Fibroblast of skin of scalp (primary cell): ENCODE measurements around the gene GATD1.

Experiments
- DNase-seq: peaks from one replicate; pipeline ENCODE4 v3.0.0-alpha.2; 2013

Gene GATD1

DNA sequence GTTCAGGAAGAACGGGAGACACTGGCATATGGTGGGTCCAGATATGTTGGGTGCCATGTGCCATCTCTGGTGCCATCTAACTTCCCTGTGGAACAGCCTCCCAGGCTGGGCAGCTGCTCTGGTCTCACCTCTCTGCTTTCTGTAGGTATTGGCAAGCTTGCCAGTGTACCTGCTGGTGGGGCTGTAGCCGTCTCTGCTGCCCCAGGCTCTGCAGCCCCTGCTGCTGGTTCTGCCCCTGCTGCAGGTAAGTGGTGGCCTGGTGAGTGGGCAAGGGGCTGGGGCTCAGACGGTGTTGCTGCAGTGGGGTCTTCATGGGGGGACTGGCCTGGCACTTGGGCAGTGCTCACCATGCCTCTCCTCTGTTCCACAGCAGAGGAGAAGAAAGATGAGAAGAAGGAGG is 35.1 kb upstream of the GATD1 start:
- DNase-seq, result no peak

DNA sequence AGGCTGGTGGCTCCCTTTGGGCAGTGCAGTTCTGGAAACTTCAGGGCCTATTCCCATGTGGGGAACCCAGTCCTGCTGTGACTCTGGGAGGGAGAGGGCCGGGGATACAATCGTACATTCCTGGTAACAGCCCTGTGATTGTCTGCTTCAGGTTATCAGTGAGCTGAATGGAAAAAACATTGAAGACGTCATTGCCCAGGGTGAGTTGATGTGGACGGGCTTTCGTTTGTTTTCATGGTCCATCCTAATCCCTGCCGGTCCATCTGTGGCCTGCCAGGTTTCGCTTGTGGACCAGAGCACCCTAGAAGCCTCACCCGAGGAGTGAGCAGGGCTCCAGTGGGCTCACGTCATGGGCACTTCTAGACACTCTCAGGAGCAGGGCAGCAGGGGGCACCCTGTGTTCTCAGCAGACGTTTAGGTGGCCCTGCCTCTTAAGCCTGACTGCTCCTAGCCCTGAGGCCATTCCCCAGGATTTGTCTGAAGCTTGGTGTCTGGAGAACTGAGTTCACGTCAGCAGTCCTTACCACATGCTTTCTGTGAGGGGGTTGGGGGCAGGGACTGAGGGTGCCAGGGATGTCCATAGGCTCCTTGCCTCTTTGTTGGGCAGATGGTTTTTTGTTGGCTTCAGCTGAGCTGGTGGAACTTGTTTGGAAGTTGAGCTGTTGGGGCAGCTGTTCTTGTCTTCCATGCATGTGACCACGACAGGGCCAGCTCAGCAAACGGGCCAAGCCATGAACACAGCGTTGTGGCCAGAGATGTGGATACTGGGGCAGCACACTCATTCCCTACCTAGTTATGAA is 34.4 kb upstream of the GATD1 start:
- DNase-seq, result no peak

DNA sequence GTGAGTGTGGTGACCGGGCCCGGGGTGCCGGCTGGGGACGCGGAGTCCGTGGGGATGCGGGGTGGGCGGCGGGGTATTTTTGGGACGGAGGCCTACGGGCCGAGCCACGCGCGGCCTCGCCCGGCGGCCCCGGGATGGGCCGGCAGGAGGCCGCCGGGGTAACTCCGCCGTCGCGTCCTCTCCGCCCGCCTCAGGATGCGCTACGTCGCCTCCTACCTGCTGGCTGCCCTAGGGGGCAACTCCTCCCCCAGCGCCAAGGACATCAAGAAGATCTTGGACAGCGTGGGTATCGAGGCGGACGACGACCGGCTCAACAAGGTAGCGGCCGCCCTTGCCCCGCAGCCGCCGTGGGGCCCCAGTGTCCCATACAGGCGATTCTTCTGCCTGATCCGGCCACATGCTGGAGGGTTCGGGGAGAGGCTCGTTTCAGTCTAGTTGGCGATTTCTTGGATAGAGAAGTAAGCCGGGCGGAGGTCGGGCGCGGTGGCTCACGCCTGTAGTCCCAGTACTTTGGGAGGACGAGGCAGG is 32.8 kb upstream of the GATD1 start:
- DNase-seq, result no peak

DNA sequence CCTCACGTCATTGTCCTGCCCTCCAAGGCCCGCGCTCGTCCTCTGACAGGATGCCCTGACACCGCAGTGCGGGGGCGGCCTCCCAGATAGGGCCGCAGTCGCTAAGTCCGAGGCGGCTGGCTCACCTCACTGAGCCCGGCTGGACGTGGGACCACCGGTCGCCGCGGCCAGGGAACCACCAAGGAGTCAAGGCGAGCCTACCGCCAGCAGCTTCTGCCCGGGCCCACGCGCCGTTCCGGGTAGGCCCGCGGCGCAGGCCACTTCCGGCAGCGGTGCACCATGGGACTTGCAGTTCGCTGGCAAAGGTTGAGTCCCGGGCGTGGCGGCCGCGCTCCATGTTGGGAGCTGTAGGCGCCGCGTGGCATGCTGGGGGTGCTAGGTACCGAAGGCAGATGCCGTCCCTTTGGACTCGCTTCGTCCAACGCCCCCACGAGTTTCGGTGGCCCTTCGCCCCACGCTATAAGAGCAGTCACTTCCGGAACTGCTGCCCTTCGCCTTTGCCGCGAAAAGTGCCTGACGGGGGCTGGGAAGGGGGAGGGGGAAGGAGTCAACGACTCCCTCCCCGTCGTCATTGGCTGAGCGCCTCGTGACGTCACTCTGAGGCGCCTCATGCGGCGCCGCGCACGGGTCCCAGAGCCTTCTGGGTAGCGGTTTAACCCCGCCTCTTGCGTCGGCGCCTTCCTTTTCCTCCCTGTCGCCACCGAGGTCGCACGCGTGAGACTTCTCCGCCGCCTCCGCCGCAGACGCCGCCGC is 32.2 kb upstream of the GATD1 start, which contains the start of gene RPLP2:
Gene RPLP2 (plus strand): TSS at position 681 of the 753 bp plus-strand sequence. CDS start 268 bp downstream, outside the sequence.
- DNase-seq, result peak; percentile 98

DNA sequence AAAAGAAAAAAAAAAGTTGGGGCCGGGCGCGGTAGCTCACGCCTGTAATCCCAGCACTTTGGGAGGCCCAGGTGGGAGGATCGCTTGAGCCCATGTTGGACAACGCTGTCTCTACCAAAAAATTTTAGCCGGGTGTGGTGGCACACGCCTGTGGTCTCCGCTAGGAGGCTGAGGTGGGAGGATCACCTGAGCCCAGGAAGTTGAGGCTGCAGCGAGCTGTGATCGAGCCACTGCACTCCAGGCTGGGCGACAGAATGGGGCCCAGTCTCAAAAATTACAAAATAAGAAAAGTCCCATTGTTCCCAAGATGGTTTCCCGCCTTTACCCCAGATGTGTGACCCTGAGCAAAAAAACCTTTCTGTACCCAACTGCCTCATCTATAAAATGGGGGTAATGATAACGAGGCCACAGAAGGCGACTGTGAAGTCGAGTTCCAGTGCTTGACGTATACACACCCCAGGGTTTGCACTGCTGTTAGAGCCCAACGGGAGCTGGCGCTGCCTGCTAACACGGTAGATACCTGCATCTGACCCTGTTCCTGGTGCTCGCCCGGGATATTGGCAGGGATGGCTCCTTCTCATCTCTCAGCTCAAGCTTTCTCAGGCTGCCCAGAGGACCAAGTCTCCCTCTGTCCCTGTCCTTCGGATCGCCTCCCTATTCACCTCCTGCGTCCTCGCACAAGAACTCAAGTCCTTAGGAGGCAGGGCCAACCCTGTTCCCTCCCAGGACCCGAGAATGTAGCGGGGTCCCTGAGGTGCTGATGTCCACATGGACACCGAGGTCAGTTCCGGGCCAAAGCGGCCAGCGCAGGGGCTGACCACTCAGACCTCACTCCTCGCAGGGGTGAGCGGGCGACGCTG is 31.4 kb upstream of the GATD1 start:
- no peak for DNase-seq

DNA sequence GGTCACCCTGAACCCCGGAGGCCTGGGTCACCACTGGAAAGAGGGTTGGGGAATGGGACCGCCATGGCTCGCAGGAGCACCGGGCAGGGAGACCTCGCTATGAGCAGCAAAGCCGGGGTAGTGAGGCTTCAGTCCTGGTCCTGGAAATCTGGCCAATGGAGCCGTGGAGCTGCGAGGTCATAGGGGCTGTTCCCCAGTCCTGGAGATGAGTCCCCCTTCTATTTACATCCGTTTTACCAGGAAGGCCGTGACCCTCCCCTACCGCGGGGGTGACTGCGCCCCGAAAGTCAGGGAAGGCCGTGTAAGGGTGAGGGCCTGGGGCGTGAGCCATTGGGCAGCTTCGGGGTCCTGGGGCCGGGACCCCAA is 27.3 kb upstream of the GATD1 start:
- DNase-seq, result no peak

DNA sequence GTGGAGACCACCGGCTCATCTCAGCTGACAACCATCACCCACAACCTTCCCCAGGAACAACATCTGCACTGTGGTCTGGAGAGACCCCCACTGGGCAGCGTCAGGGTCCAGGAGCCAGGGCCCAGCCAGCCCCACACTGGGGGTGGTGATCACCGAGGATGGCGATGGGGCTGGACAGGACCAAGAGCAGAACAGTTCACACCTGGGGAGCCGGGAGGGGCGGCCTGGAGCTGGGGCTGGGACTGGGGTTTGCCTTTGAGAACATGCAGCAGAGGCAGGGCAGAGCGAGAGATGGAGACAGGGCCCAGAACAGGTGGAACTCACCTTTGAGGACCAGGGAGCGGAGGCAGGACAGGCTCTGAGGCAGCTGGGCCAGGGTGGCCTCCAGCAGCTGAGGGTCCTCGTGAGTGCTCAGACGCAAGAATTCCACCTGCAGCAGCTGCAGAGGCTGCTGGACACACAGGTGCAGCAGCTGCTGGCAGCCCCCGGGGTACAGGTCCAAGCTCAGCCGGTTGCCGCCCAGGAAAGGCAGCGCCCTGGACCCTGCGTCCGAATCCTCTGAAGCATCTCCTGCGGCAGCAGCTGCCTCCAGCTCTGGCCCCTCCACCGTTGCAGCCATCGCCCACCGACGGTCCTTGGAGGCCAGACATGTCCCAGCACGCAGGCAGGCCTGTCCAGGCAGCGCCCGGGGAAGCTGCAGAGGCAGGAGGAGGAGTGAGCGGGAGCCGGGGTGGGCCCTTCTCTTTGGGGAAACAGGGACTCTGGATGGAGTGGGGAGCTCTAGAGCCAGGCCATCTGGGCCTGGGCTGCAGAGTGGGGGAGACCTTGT is 26.7 kb upstream of the GATD1 start:
- no peak for DNase-seq

DNA sequence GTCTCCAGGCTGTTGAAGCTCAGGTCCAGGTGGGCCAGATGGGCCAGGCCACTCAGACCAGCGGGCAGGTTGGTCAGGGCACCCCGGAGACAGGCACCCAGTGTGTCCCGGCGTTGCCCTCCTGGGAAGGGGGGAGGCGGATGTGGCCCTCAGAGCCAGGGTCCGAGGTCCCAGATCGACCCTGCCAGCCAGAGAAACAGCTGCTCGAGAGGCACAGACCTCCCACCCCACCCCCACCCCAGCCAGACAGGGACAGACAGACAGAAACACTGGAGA is 26.1 kb upstream of the GATD1 start:
- DNase-seq, result no peak

DNA sequence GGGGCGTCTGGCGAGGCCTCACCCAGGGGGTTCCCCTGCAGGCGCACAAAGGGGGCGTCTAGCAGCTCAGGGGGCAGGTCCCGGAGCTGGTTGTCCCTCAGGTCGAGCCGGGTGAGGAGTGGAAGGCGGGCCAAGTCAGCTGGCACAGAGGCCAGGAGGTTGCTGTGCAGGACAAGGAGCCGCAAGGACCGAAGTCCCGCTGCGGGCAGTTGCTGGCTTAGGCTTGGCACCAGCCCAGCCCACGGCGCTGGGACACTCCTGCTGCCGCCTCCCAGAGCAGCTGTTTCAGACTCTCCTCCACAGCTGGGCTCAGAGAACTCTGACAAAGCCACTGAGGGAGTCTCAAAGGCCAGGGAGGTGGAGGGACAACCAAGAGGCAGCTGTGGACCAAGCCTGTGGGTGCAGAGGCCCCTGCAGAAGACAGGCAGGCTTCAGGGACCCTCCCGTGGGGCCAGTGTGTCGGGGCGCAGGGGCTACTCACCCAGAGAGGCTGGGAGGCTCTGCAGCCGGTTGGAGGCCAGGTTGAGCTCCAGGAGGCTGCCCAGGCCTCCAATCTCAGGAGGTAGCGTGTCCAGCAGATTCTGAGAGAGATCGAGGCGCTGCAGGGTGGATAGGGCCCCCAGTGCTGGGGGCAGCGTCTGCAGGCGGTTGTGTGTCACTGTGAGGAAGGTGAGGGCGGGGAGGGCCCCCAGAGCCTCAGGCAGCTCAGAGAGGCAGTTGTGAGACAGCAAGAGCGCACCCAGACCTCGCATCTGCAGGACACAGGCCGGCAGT is 25.6 kb upstream of the GATD1 start:
- DNase-seq, result no peak

DNA sequence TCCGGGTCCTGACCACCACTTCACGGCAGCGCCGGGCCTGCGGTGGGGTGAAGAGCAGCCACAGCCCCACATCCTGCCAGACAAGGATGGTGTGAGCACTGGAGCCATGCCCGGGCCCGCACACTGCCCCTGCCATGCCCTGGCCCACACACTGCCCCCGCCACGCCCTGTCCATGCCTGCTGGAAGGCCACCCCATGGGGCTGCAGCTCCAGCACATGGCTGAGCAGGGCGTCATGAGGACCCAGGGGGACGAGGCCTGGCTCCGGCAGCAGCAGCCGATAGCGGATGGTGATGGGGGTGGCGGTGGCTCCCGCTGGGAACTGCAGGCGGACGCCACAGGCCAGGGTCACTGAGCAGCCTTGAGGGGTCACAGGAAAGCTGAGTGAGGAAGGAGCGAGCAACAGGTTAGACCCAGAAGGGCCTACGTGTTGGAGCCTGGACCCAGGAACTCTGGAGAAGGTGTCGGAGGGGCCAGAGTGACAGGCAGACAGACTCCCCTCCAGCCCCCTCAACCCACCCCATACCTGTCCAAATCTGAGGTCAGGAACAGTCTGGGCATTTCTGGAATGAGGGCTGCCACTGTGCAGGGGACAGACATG is 24.8 kb upstream of the GATD1 start:
- no peak for DNase-seq

DNA sequence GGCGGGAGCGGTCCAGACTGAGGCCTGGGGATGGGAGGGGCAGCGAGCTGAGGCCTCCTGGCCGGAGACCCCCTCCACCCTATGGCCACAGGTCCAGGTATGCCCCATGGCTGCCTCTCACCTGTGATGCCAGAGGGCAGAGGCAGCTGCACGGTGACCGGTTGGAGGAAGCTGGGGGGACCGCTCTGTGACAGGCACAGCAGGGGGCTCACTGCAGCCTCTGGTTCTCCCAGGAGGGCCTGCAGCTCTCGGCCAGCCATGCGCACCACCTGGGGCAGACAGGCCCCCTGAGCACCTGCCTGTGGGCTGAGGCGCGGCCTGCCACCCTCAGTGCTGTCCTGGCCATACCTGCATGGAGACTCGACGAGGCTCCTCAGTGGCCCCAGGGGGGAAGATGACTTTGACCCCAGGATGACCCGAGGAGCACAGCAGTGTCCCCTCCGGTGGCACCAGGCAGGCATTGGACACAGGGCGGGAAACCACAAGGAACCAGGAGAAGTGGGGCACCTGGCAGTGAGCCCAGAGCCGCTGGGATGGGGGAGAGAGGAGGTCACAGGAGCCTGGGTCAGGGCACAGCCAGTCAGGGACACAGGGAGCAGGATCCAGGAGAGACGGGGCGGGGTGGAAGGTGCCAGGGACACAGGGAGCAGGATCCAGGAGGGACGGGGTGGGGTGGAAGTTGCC is 24.0 kb upstream of the GATD1 start:
- no peak for DNase-seq

DNA sequence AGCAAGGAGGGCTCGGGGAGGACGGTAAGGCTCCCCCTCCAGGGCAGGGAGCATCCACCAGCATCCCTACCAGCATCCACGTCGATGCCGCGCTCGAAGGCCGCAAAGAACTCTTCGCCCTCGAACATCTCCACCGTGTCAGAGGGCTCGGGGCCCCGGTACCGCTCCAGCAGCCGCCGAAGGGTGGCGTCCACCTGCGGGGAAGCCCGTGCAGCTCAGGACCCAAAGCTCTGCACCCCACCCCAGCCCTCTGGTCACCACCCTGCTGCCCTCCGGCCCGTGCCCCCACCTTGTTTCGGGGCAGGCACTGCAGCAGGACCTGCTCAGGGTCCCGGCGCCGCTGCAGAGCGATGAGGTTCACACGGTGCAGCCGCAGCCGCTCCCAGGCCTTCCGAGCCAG is 23.2 kb upstream of the GATD1 start:
- no peak for DNase-seq

DNA sequence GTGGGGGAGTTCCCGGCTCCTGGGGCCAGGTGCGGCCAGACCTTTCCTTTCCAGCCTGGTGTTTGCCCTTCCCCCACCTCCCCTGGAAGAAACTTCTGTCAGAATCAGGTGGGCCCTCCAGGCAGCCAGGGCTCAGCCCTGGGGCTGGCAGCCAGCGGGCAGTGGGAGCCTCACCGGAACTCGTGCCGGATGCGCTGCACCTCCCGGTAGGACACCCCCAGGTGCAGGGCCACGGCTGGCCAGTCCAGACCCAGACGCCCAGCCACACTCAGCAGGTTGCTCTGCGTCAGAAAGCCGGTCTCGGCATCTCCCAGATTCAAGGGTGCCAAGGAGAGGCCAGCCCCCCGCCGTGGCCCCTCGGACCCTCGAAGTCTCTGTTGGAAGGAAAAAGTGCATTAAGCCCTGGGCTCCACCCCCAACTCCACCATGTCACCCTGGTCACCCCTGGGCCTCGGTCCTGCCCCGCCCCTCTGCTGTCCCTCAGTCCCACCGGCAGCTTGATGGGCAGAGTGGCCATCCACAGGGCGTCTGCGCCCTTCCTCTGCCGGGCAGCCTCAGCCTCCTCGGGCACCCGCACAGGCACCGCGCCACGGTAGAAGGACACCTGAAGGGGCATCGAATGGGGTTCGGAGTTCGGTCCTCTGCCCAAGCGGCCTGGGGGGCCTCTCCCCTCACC is 22.5 kb upstream of the GATD1 start:
- no peak for DNase-seq

DNA sequence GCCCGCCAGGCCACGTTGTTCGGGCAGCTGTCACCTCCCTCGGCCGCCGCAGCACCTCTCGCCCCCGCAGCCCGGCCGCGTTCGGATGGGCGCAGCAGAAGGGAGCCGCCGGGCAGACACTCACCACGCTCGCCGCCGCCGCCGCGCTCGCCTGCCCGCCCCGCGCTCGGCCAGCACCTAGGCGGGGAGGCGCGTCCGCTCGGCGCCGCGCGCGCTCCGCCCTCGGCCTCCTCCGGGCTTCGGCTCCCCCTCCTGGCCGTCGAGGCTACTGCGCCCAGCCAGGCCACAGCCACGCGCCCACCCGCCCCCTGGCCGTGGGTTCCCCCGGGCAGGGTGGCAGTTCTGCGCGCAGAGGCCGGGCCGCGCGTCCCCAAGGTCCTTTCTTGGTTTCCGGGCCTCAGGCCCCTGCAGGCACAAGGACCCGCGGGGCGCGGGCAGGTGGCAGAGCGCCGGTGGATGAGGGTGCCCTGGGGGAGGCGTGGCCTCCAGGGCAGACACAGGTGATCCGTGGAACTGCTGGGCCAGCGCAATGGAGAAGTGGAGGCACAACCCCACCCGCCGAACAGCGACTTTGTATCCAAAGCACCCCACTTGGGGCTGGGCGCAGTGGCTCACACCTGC is 20.9 kb upstream of the GATD1 start, which contains the start of gene SLC25A22:
Gene SLC25A22 (minus strand): TSS at position 189 of the 621 bp plus-strand sequence. CDS start 3,275 bp downstream, outside the sequence.
- peak; percentile 78 for DNase-seq

DNA sequence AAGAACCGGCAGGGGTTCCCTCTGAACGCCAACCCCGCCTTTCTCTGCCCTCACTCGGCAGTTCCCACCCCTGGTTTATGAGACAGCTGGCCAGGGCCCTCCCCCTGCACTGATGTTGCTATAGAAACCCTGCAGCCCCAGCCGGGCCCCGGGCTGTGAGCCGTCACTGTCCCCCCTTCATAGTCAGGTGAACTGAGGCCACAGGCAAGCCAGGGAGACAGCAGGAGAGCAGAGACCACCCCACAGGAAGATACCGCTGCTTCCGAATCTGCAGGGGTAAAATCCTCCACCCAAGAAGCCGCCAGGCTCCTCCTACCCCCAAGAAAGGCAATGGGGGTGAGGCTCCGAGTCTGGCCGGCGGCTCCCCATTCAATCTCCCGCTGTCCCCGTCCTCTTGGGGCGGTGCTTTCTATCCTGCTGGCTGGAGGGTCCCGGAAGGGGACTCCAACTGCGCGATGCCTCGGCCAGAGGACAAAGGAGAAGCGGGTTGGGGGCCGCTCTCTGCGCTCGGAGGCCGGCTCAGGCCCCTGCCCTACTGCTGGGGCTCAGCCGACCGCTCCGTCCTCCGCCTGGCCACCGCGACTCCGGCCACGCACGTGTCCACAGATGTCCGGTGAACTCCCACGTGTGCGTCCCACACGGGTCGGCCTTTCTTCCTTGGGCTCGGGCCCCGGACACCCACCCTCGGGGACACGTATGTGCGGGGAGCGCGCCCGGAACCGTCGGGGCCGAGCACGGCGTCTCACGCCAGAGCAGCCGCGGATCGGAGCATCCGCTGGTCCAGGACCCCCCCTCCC is 20.2 kb upstream of the GATD1 start:
- peak; percentile 90 for DNase-seq

DNA sequence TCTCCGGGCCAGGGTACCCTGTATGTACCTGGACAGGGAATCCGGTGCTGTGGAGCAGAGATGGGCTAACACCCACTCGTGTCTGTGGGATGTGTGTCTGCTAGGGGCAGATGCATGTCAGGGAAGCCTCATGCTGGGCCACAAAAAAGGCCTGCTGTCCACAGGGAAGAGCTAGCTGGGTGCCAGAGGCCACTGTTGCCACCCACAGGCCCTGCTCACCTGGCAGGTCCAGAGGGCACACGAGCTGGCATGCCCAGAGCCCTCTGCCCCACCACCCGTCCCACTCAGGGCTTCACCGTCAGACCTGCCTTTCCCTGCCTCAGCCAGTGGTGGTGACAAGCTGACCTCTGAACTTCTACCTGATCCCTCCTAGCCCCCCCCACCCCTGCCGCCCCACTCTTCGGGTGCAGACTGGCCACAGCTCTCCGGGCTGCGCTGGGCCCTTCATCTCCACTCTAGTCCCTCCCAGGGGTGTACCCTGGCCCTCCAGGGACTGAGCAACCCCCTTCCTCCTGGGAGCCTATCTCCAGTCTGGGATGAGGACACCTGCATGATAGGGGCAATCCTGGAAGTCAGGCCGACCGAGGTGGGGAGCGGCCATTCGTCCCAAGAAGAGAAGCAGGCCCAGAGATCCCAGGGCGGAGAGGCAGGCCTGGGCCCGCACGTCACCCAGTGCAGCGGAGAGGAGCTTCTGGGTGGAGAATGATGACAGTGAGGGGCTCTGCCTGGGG is 19.4 kb upstream of the GATD1 start:
- DNase-seq, result no peak
